GM19328 (cell line): ENCODE measurements around the gene VWDE.

Experiments
- ATAC-seq: cut with Tn5 transposase; IDR thresholded peaks from one replicate; pipeline ENCODE4 v1.9.1; 2021; ENCODE audit warnings: mild to moderate bottlenecking, moderate library complexity; ENCODE audit not compliant: unreplicated experiment

Gene VWDE

GRCh38 chr7:12291870-12292269, 111.8 kb downstream of the VWDE start:
- ATAC-seq = no peak

GRCh38 chr7:12290761-12291160, 112.9 kb downstream of the VWDE start:
- ATAC-seq = no peak

DNA sequence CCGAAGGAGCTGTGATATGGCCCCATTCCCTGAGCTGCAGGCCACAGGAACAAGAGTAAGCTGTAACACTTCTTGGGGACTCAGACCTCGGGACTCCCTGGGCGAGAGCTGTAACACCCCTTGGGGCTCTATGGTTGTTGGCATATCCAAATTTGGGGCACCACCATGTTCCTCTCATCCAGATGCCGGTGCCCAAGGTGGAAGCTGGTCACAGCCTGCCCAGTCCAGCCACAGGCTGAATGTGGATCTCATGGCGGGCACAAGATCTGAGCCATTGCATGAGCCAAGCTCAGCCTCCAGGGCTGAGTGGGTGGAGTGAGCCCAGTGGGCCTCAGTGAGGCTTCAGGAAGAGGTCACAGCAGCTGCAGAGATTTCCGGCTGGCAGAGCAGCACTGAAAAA, 113.7 kb downstream of the VWDE start:
- no peak for ATAC-seq

DNA sequence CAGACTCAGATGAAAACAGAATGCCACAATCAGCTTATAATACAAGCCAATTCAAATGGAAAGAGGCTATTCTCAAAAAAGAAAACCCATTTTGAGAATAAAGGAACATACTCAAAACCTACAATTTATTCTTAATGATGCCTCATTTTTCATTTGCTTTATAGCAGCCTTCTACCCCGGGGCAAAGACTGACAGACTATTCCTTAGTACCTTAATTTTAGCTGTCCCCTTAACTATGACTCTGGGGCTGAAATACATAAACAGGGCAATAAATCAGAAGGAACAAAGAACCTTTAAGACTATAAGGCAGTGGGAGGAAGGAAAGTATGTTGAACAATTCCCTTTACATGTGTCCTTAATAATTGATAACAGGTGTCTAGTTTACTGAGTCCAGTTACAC, 115.8 kb downstream of the VWDE start:
- no peak for ATAC-seq

DNA sequence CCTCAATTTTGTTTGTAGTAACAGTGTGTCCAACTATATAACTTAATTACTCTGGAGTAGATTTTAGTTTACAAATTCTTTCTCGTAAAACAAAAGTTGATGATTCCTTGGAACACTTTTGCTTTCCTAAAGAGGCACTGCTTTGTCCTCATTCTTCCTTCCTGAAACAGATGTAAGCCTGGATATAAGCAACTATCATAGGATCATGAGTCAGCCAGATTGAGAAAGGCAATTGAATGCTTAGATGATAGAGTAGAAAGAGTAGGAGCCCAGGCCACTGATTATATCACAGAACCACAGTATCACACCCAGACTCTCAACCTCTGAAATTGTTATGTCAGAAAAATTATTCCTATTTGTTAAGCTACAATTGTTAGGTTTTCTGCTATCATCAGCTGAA, 122.6 kb downstream of the VWDE start:
- no peak for ATAC-seq
